ENCODE measurements around the gene ARHGEF37.
"Not testable (repeated sequence)": the region's sequence is repeated elsewhere in the genome, so short reads cannot be mapped to it uniquely, and the experiment has no call there.

ARHGEF37 gene, protein sequence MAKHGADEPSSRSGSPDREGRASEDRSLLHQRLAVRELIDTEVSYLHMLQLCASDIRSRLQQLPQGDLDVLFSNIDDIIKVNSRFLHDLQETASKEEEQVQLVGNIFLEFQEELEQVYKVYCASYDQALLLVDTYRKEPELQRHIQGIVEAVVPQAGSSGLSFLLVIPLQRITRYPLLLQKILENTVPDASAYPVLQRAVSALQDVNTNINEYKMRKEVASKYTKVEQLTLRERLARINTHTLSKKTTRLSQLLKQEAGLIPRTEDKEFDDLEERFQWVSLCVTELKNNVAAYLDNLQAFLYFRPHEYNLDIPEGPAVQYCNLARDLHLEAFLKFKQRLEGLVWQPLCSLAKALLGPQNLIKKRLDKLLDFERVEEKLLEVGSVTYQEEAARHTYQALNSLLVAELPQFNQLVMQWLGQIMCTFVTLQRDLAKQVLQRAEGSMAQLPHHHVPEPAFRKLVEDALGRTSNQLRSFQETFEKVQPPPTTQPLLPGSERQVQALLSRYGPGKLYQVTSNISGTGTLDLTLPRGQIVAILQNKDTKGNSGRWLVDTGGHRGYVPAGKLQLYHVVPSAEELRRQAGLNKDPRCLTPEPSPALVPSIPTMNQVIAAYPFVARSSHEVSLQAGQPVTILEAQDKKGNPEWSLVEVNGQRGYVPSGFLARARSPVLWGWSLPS

DNA sequence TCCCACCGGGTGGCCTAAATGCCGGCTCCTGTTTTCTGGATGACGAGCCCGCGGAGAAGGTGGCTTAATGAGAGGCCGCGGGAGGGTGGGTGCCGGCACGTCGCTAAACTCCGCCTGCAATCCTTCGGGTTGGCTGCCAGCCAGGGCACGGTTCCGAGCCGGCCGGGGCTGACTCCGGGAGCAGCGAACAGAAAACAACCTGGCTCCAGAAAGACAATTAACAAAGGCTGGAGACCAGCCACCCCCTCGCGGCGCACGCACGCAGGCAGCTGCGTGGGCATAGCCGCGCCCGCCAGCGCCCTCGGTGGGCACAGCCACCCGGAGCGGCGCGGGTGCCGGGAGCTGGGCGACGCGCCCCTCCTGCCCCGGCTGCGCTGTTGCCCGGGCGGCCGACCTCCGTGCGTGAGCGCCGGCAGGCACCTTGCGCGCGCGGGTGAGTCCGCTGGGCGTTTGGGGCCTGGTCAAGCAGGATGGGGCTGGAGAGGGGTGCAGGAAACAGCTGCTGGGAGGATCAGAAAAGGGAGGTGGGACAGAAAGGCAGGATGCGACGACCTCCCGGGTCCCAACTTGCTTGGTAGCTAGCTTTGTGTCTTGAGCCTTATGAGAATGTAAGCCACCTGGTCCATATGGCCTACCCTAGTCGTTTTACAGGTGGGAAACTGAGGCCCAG lies at the start of gene ARHGEF37:
TSS of gene ARHGEF37 (plus strand) at position 307 of the 670 bp plus-strand sequence. CDS start 16,272 bp downstream, outside the sequence.
- DNase-seq = peak in 1 of 2 experiments; percentile 66

DNA sequence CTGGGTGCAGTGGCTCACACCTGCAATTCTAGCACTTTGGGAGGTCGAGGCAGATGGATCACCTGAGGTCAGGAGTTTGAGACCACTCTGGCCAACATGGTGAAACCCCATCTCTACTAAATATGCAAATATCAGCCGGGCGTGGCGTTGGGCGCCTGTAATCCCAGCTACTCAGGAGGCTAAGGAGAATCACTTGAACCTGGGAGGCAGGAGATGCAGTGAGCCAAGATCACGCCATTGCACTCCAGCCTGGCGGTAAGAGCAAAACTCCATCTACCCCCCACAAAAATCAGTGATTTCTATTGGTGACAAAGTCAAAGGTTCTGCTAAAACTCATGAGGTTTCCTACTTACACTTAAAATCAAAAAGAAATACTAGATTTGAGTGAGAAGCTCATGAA lies 48.9 kb upstream of the ARHGEF37 start:
- no peak for DNase-seq

DNA sequence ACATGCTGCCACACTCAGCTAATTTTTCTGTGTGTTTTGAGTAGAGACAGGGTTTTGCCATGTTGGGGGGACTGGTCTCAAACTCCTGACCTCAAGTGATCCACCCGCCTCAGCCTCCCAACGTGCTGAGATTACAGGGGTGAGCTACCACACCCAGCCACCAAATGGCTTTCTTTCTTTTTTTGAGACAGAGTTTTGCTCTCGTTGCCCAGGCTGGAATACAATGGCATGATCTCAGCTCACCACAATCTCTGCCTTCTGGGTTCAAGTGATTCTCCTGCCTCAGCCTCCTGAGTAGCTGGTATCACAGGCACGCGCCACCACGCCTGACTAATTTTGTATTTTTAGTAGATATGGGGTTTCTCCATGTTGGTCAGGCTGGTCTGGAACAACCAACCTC lies 45.5 kb upstream of the ARHGEF37 start:
- DNase-seq = not testable (repeated sequence)

DNA sequence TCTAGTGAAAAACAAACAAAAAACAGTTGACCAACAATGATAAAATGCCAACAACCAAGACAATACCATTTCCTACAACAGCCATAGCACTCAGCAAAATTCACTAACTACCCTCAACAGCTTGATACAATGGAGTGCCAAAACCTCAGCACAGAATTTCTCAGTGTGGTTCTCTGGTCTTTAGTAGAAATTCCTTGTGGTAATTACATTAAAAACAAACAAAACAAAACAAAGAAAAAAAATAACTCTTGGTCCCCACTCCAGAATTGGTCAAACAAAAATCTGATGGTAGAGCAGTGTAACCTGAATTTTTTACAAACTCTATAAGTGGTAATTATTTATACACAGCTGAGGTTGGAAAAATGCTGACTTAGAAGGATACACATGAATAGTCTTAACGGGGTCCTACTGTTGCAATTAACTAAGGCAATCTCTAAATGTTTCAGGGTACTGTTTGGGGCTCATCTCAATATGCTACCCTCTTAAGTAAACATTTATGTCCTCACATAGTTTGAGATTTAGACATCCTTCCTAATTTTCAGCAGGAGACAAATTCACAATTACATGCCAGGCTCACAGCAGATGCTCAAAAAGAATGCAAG lies 43.8 kb upstream of the ARHGEF37 start:
- DNase-seq = no peak

DNA sequence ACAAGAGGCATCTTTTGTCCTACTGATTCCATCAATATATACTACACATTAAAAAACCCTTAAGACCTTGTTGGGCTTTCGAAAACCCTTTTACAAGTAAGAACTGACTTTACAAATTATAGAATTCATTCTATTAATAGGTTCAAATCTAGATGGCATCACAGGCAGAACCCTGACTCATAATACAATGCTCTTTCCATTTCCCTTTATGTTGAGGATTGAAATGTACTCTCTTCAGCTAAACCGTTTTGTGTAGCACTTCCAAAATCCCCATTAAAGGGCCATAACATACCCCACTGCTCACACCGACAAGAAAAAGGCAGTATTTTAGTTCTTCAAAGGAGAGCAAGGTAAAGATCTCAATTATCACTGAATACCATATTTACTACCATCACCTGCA lies 41.2 kb upstream of the ARHGEF37 start:
- DNase-seq = no peak

DNA sequence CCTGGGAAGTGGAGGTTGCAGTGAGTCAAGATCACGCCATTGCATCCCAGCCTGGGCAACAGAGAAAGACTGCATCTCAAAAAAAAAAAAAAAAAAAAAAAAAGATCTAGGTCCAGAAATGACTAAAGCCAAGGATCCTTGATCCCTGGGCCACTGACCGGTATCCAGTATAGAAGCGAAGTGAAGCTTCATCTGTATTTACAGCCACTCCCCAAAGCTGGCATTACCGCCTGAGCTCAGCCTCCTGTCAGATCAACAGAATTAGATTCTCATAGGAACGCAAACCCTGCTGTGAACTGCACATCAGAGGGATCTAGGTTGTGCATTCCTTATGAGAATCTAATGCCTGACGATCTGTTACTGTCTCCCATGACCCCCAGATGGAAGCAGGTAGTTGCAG lies 39.4 kb upstream of the ARHGEF37 start:
- DNase-seq = no peak

DNA sequence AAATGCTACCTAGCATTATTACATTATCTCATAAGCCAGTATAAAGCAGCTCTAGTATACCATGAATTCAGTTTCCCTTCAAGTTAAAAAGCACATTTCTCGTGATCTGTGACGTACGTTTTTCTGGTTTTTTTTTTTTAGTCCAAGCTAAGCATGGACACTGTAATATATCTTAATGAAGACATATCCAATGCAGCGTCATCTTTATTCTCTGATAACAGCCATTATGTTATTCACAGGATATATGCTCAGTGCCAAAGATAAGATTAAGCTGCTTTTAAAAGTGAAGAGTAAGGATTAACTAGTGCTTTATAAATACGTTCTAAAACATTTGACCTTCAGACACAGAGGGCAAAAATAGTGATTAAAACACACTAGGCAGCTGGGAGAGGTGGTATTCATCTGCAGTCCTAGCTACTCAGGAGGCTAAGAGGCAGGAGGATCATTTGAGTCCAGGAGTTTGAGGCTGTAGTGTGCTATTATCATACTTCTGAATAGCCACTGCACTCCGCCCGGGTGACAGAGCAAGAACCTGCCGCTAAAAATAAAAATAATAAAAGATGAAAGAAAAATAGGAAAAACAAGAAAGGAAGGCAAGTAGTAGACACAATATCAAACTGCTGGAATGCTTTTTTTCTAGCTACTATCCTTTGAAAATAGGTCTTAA lies 37.8 kb upstream of the ARHGEF37 start:
- DNase-seq = no peak

DNA sequence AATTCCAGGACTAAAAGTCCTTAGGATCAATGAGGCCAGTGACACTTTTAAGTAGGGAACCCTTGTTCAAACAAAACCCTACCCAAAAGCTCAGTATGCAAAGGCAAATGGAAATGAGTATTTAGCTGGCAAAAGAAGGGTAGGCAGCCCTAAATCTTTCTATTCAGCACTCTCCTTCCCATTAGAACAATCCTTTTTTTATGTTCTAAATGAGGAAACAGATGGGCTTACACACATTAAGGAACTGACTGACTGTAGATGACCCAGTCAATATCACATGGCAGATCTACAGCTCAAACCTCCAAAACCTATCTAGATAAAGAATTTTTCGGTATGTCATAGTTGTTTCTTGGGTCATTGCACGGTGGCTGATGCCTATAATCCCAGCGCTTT lies 37.3 kb upstream of the ARHGEF37 start:
- no peak for DNase-seq

DNA sequence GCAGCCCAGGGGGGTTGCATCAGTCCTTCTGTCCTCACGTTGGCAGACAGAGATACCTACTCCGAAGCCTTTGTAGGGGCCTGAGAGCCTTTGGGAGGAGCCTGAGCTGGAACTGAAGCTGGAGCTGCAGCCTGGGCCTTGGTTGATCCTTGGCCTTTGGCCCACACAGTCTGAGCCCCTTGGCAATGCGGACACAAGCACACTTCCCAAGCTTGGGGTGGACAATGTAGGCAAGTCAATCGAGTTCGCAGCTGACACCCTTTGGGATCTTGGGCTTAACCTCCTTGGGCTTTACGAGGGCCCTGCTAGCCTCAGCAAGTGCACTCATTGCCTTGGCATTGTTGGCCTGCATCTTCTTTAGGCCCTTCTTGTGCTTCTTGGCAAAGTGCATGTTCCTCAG lies 36.0 kb upstream of the ARHGEF37 start:
- DNase-seq = no peak

DNA sequence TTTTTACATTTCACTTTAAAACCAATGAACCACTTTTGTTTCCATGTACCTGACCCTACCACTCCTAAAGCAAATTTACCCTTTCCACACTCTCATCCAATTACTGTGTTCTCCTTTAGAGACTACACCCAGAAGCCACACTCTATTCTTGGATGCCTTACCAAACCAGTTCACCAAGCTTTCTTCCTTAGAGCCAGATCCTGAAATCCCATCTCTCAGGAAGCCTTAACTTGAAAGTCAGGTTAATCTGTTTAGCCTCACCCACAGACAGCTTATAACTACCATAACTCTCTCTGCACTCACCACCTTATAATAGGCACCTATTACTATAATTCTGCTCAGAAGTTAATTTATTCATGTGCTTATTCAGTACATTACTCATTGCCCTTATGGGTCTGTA lies 34.3 kb upstream of the ARHGEF37 start:
- no peak for DNase-seq

DNA sequence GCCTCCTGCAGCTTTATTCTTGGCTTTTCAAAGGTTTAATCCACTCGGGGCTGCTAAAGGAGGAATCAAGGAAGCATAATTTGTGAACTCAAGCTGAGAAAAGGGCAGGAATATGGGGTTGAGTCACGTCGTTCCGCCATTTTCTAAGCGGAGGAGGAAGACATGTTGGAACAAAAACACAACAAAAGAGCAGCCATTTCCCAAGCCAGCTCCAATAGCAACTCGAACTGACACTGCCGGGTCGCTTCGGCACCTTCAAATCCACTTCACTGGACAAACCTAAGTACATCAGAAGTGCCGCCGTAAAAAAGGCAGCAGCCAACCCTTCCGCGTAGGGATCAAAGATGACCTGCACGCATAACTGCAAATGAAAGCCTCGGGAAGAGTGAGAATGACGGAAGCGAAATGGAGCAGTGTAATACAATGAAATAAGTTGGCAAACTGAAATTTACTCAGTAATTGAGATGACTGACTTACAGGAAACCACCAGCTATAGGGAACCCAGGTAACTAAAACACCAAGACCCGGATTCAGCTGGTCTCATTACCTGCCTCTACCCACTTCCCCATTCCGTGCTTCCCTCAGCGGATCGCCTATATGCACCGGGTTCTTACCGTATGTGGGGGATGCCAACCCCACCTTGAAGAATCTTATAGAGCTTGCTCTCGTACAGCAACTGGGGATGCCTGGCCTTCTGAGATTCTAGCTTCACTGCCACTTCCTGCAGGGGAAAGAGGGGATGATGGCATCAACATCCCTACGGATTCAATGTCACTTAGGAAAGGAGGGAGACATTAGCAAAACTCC lies 31.6 kb upstream of the ARHGEF37 start:
- peak in 1 of 2 experiments; percentile 52 for DNase-seq

DNA sequence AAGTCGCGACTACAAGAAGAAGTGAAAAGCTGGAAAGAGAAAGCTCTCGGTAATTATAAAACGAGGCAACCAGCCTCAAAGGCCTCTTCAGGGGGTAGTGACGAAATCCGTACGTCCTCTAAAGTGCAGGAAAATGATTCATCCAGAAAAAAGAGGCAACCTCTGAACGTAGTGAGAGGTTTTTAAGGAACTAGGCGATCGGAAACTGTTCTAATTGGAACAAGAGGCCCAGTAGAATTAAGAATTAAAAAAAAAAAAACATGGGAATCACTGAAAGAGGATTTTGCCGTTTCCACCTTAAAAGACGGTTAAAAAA lies 31.1 kb upstream of the ARHGEF37 start:
- DNase-seq = no peak

DNA sequence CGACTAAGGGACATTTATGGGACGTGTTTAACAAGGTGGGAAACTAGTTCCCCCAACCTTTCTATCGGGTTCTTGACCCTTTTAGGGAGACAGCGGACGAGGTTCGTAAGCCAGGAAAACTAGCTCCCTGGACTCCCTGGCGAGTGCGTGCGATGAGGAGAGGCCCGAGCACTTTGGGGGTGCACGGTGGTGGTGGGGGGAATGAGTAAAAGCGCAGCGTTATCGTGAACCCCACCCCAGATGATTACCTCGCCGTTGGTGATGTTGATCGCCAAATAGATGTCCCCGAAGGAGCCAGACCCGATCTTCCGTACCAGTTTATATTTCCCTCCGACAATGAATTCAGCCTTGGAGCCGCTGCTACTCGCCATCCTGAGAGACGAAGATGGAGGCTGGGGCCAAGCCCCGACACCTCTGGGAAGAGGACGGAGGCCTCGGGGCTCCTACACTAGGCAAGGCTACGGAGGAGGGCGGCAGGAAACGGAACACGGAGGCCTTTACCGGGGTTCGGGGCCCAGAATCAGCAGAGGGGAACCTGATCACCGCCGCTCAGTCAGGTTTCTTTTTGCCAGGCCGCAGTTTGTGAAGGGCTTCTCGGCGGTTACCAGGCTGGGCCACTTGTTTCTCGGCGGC lies 30.6 kb upstream of the ARHGEF37 start:
- no peak for DNase-seq

DNA sequence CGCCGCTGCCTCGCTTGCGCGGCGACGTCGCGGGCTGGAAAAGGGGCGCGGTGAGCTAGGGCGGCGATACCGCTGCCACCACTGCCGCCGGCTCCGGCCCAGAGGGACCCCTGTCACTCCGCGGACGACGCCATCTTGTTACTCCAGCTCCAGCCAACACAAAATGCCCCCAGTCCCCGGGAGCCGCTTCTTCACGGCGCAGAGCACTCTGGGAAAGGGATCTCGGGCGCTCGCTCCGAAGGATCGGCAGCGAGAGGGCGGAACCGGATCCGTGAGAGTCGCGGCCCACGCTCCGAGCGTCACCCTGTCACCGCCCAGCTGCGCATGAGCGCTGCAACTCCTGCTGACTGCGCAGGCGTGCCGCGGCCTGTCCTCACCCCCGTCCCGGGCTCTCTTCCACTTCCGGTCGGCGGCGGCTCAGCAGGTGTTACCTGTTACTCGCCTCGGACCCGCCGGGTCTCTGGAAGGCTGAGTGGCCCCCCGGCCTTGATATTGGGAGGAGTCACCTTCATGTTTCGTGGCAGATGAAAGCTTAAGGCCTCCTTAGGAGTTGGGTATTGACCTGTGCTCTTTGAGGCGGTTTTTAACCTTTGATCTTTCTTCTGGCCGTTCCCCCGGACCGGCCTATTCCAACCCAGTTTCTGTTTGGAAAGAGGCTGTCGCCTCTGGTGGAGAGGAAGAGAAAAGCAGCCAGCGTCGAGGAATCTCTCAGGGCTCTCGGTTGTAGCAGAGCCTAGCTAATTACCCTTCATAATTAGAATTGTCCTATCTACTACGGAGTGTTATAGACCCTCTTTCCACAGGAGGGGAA lies 29.9 kb upstream of the ARHGEF37 start, which contains the start of gene CSNK1A1:
TSS of gene CSNK1A1 (minus strand) at position 213 of the 811 bp plus-strand sequence. CDS start 475 bp downstream, outside the sequence.
- peak; percentile 96 to 99 for DNase-seq

DNA sequence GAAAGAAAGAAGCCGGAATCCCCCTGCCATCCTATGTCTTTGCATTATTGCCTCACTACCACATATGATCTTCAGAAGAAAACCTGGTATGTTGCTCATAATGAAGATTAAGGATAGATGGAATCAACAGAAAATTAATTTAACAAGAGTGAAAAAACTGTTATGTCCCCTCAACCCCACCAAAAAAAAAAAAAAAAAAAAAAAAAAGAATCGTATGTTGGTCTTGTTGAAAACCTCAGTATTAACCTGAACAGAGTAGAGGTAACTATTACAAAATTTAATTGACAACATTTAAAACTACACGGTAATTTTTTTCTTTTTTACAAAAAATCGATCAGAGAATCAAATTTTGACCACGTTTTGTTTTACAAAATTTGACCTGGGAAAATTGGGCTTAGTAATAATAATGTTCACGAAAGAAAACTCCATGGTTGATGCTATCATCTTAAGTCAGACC lies 29.2 kb upstream of the ARHGEF37 start:
- DNase-seq = no peak

DNA sequence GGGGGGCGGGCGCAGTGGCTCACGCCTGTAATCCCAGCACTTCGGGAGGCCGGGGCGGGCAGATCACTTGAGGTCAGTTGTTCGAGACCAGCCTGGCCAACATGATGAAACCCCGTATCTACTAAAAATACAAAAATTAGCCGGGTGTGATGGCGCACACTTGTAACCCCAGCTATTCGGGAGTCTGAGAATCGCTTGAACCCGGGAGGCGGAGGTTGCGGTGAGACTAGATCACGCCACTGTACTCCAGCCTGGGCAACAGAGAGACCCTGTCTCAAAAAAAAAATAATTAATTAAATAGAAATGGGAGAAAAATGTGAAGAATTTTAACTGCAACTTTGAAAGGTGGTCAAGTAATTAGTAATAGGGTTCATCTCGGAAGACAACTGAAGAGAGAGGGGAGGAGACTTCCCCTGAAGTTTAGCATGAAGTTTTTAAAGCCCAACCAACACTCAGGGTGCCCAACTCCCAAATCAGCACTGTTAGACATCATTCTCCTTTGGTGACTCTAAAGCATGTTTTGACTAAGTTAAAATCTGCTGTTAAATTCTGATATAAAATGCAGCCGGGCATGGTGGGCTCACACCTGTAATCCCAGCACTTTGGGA lies 28.6 kb upstream of the ARHGEF37 start:
- DNase-seq = no peak

DNA sequence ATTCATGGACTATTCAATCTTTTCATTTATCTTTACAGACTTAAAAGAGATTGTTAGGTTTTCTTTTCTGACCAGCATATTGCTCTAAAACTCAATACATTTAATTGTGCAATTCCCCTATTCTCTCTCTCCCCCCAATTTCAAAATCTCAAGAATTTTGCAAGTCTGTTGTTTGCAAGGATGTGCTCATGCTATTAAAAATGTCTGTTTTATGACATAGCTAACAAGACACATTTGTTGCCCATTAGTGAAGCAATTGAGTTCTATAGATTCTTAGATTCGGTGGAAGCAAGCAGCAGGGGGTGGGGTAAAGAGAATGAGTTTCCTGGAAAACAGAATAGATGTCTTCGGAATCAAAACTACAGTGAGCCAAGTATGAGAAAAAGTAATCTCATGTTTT lies 21.6 kb upstream of the ARHGEF37 start:
- DNase-seq = no peak

DNA sequence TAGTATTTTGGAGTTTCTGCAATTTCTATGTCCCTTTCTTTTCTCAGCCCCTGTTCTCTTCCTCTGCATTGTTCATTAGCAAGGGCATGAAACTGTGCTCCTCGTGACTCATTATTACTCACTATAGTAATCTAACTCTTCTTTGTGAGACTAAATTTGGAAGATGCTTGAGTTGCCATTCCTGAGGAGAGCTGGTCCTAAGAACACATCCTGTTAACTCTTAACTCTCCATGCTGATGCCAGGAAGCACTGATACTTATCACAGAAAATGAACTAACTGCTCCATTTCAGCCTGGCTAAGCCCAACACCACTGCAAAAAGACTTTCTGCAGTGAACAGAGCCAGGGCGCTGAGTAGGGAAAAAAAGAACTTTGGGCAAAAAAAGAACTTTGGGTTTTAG lies 19.4 kb upstream of the ARHGEF37 start:
- peak in 1 of 2 experiments; percentile 15 for DNase-seq

DNA sequence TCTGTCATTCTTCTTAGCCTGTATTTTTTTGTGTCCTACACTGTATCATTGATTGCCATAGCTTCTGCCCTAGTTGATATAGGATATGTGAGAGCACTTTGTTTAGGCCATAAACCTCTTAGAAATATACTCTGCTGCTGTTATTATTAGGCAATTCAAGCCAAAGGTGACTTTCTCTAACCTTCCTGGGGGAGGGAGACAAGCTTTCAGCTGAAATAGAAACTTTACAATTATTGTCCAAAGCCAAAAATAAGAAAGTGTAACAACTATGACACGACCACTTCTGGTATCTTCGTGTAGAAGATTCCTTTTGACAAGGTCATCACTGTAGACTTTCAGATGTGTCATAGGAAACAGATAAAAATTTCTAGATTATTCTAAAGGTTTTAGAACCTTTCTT lies 17.8 kb upstream of the ARHGEF37 start:
- no peak for DNase-seq

DNA sequence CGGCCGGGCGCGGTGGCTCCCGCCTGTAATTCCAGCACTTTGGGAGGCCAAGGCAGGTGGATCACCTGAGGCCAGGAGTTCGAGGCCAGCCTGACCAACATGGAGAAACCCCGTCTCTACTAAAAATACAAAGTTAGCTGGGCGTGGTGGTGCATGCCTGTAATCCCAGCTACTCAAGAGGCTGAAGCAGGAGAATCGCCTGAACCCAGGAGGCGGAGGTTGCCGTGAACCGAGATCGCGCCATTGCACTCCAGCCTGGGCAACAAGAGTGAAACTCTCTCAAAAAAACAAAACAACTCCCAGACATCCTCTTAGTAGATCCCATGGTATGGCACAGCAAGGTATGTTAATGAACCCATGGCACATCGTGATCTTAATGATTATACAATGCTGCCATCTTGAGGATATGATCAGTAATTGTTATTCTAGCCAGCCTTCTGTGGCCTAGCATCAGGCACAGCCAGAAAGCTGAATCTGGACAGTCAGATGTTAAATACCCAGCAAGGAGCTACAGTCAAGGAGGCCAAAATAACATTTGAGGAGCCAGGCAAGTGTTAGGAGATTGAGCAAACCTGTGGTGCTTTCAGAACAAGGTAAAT lies 16.7 kb upstream of the ARHGEF37 start:
- peak; percentile 31 to 86 for DNase-seq
